K562 (cell line): ENCODE data around the gene GASK1A. TPM values are rescaled to one million over a fixed set of nuclear protein-coding genes. Genes with fewer than 3 reads are reported as not detected.

Experiments used
- ATAC-seq: fragments of 200-7000 bp; cut with Tn5 transposase; 3 replicates; pipeline ENCODE4 v1.9.1; 2020; ENCODE audit warnings: moderate library complexity
- BruUV-seq: library from RNA; stranded (reverse); fragments of 400-500 nt; replicated peaks from 2 replicates; lab custom pipeline; 2021; lab: Mats Ljungman, UMichigan
- CTCF ChIA-PET: fragments of 300-600 bp; formaldehyde crosslinking; extraction: SDS; loops from one replicate; lab custom pipeline; 2021; ENCODE audit warnings: low intra/inter-chr PET ratio; lab: Yijun Ruan, JAX
- POLR2A ChIA-PET: fragments of 300-600, 350-650 bp; sonication (Branson Sonifier 250); formaldehyde crosslinking; extraction: SDS; loops from one replicate; lab custom pipeline; 2021; ENCODE audit warnings: antibody characterized with exemption, inconsistent platforms; lab: Yijun Ruan, JAX
- DNase-seq, 4 experiments: peaks; one replicate each; pipeline versions ENCODE4 v3.0.0 to v3.0.0-alpha.2; 2011 to 2018; ENCODE audit warnings: low spot score in 3 of 4, mixed read lengths in 3 of 4; ENCODE audit errors: extremely low read depth in 1 of 4
- FAIRE-seq: peaks from 2 replicates; lab custom pipeline; 2011; peaks lifted over from hg19 to GRCh38; lab: Jason Lieb, UNC
- H2AFZ ChIP-seq: 2 replicates; pipeline ENCODE4 v1.6.0; 2011; ENCODE audit warnings: low read depth, low read length, control low read depth, inconsistent platforms
- H3K27ac ChIP-seq: fragments of 200-600 bp; 3 replicates; pipeline ENCODE4 v1.8.0; 2011; ENCODE audit warnings: low read depth, mild to moderate bottlenecking, control low read depth, inconsistent platforms, low read length, moderate library complexity, mixed read lengths; ENCODE audit errors: extremely low read depth
- H3K27me3 ChIP-seq, 2 experiments: fragments of 300-600 bp in 1 of 2; 2 replicates in 1 of 2; 3 replicates in 1 of 2; pipeline versions ENCODE4 v1.6.0 to v1.8.0; 2011; ENCODE audit warnings: inconsistent platforms in 2 of 2, low read length in 2 of 2, mild to moderate bottlenecking in 1 of 2, mixed read lengths in 1 of 2, moderate library complexity in 1 of 2; ENCODE audit not compliant: control insufficient read depth in 2 of 2, insufficient read depth in 2 of 2
- H3K36me3 ChIP-seq: fragments of 300-600 bp; 3 replicates; pipeline ENCODE4 v1.8.0; 2011; ENCODE audit warnings: mild to moderate bottlenecking, low read length, inconsistent platforms; ENCODE audit not compliant: control insufficient read depth, insufficient read depth
- H3K4me1 ChIP-seq, 2 experiments: fragments of 200-600 bp in 1 of 2; replicated peaks in 1 of 2; 2 replicates in 1 of 2; 3 replicates in 1 of 2; pipeline versions ENCODE4 v1.5.1 to v1.8.0; 2011; ENCODE audit warnings: inconsistent platforms in 2 of 2, low read length in 2 of 2, mild to moderate bottlenecking in 1 of 2, mixed read lengths in 1 of 2, moderate library complexity in 1 of 2; ENCODE audit not compliant: control insufficient read depth in 2 of 2, insufficient read depth in 2 of 2
- H3K4me2 ChIP-seq: 2 replicates; pipeline ENCODE4 v1.6.1; 2011; ENCODE audit warnings: low read length, control low read depth, inconsistent platforms, mixed read lengths; ENCODE audit not compliant: insufficient read depth
- H3K4me3 ChIP-seq: fragments of 200-600 bp; sonication (generic), shearing (Covaris generic); 2 replicates; pipeline ENCODE4 v1.5.1; 2016; ENCODE audit warnings: control low read depth, inconsistent platforms
- H3K79me2 ChIP-seq: fragments of 200-600 bp; 3 replicates; pipeline ENCODE4 v1.8.0; 2011; ENCODE audit warnings: low read length, inconsistent platforms; ENCODE audit not compliant: control insufficient read depth, insufficient read depth
- H3K9ac ChIP-seq, 2 experiments: 2 replicates each; pipeline versions ENCODE4 v1.6.0 to v1.6.1; 2011; ENCODE audit warnings: low read depth in 2 of 2, low read length in 2 of 2, control low read depth in 1 of 2, inconsistent platforms in 1 of 2, mild to moderate bottlenecking in 1 of 2, mixed read lengths in 1 of 2; ENCODE audit not compliant: insufficient read depth in 1 of 2
- H3K9me1 ChIP-seq: one replicate; pipeline ENCODE4 v1.6.0; 2011; ENCODE audit warnings: inconsistent platforms, mild to moderate bottlenecking, low read length, moderate library complexity; ENCODE audit not compliant: control insufficient read depth, insufficient read depth
- H3K9me3 ChIP-seq: replicated peaks from 2 replicates; pipeline ENCODE4 v1.5.1; 2011; ENCODE audit warnings: low read depth, low read length, inconsistent platforms; ENCODE audit not compliant: control insufficient read depth, insufficient read depth
- H4K20me1 ChIP-seq: replicated peaks from 2 replicates; pipeline ENCODE4 v1.6.1; 2011; ENCODE audit warnings: low read length, inconsistent platforms, mixed read lengths; ENCODE audit not compliant: control insufficient read depth, insufficient read depth
- BACH1 ChIP-seq: fragments of 200-800 bp; sonication (Bioruptor generic); IDR thresholded peaks from 2 replicates; pipeline ENCODE4 v1.6.1; 2016; ENCODE audit warnings: missing genetic modification characterization, missing compliant biosample characterization
- BCOR ChIP-seq: fragments of 450-650 bp; IDR thresholded peaks from 2 replicates; pipeline ENCODE4 v1.6.1; 2016
- BMI1 ChIP-seq: fragments of 150-350 bp; IDR thresholded peaks from 2 replicates; pipeline ENCODE4 v1.6.1; 2014; ENCODE audit warnings: low read length
- FOSL1 ChIP-seq: fragments of 200-800 bp; sonication (Bioruptor generic); conservative IDR thresholded peaks from 2 replicates; pipeline ENCODE4 v1.6.1; 2016; ENCODE audit warnings: missing genetic modification characterization, missing compliant biosample characterization
- IRF2 ChIP-seq: sonication (generic); formaldehyde crosslinking; IDR thresholded peaks from 2 replicates; pipeline ENCODE4 v1.8.1; 2022; ENCODE audit warnings: mild to moderate bottlenecking, missing genetic modification reagents
- KAT7 ChIP-seq: sonication (generic); formaldehyde crosslinking; IDR thresholded peaks from 2 replicates; pipeline ENCODE4 v1.8.0; 2022; ENCODE audit warnings: missing genetic modification reagents, mild to moderate bottlenecking, borderline replicate concordance
- KAT8 ChIP-seq: fragments of 450-650 bp; IDR thresholded peaks from 2 replicates; pipeline ENCODE4 v1.6.1; 2016; ENCODE audit warnings: low read depth, mild to moderate bottlenecking
- NEUROD1 ChIP-seq: fragments of 150-350 bp; IDR thresholded peaks from 2 replicates; pipeline ENCODE4 v1.6.1; 2014; ENCODE audit warnings: borderline replicate concordance, low read length, low read depth; ENCODE audit not compliant: partially characterized antibody
- PHB ChIP-seq: fragments of 250-450 bp; sonication (Bioruptor Pico); IDR thresholded peaks from 2 replicates; pipeline ENCODE4 v1.5.0; 2021
- PRDM10 ChIP-seq: fragments of 450-650 bp; IDR thresholded peaks from 2 replicates; pipeline ENCODE4 v1.6.1; 2018; ENCODE audit not compliant: partially characterized antibody
- SPI1 ChIP-seq: IDR thresholded peaks from 2 replicates; pipeline ENCODE4 v1.6.1; 2011; ENCODE audit warnings: low read depth, low read length, control low read depth, borderline replicate concordance
- SRF ChIP-seq, 2 experiments: fragments of 250-450, 450-650 bp in 1 of 2; sonication (Bioruptor Pico) in 1 of 2; sonication (generic) in 1 of 2; formaldehyde crosslinking; IDR thresholded peaks; 2 replicates each; pipeline versions ENCODE4 v1.5.0 to v1.5.1; 2020 to 2022; ENCODE audit warnings: mild to moderate bottlenecking in 1 of 2, missing genetic modification reagents in 1 of 2
- TBP ChIP-seq: optimal IDR thresholded peaks from 2 replicates; pipeline ENCODE3; 2011; ENCODE audit warnings: low read depth, low read length, improper control_type of control experiment
- ZNF586 ChIP-seq: fragments of 450-650 bp; formaldehyde crosslinking; conservative IDR thresholded peaks from 2 replicates; pipeline ENCODE4 v1.4.0; 2020; ENCODE audit warnings: mild to moderate bottlenecking, moderate library complexity
- WGBS: fragments of 100-300 bp; shearing (Covaris generic); methylation state at CpG from one replicate; pipeline ENCODE4 v1.1.6; 2016; ENCODE audit warnings: low coverage, mixed read lengths; ENCODE audit not compliant: insufficient coverage; ENCODE audit errors: missing lambda C conversion rate; 5-methylcytosine and 5-hydroxymethylcytosine counted together
- in situ Hi-C: fragments of 300-500 bp; cut with MboI; formaldehyde crosslinking; loops from 4 replicates; pipeline ENCODE4 v1.15.0; 2018; ENCODE audit warnings: inconsistent platforms, mixed read lengths
- intact Hi-C: fragments of 100-400 bp; cut with micrococcal nuclease; formaldehyde crosslinking; loops from 2 replicates; pipeline ENCODE4 v1.14.2; 2022
- polyA plus RNA-seq, 8 experiments: library from polyadenylated mRNA; depleted of rRNA in 4 of 8; stranded (reverse) in 5 of 8; unstranded in 3 of 8; fragments of >200 nt; fragmentation: Nextera tagmentation in 2 of 8; fragmentation: Illumina TruSeq in 1 of 8; extraction: Ambion mirVana in 2 of 8; extraction: Trizol in 1 of 8; gene quantifications; 2 replicates each; pipeline versions ENCODE4 v1.2.1 to v1.2.3, GENCODE V29; 2011 to 2014; ENCODE audit warnings: inconsistent platforms in 1 of 8, missing spikeins in 1 of 8
- total RNA-seq, 7 experiments: library from RNA; depleted of rRNA in 6 of 7; stranded (reverse); fragments of >200 nt in 6 of 7; fragmentation: Illumina TruSeq in 2 of 7; extraction: Trizol in 2 of 7; gene quantifications; 2 replicates each; pipeline versions ENCODE4 v1.2.1 to v1.2.3, GENCODE V29; 2011 to 2021; ENCODE audit warnings: low replicate concordance in 1 of 7

The GASK1A gene
- total and polyA plus RNA-seq, 9 of the 15 experiments (the other 6 are each of a cell fraction or from before 2014, with no cell fraction given) = 0.04 to 0.11 (median 0.05) TPM; not detected in 5

- in situ Hi-C loops = no loop called here
- Histone ChIP-seq H3K9me3 (no peaks in the 10 kb centered on the region), H3K4me3 (no peak overlapping the region), H3K9me1 (no peaks in the 10 kb centered on the region), H4K20me1 (peaks cover 60% of the 10 kb centered on the region), H3K4me2 (no peak overlapping the region), H3K4me1 (peaks cover 7 to 10% of the 10 kb centered on the region in 2 experiments; a peak in 3 of 5 replicates), H2AFZ (no peak overlapping the region), H3K27me3 (no peaks in the 10 kb centered on the region; a peak in 1 of 5 replicates), H3K36me3 (no peaks in the 10 kb centered on the region), H3K9ac (no peak overlapping the region), H3K79me2 (peaks cover 3% of the 10 kb centered on the region; the same call in 1 of the 3 replicates), H3K27ac (no peak overlapping the region)
- no peak for ATAC-seq
- CTCF ChIA-PET = no interaction called here
- FAIRE-seq = no peak
- 37% methylated on average over 8 of the region's 8 CpGs for WGBS
- POLR2A ChIA-PET = no interaction called here
- DNase-seq = no peak
- no peak for TF ChIP-seq NEUROD1
- no peak for TF ChIP-seq KAT7 (CRISPR knock-in tag)
- no peak for TF ChIP-seq PRDM10
- TF ChIP-seq ZNF586 = no peak
- no peak for TF ChIP-seq KAT8
- TF ChIP-seq PHB = no peak
- TF ChIP-seq FOSL1 (tag) = no peak
- TF ChIP-seq TBP = no peak
- TF ChIP-seq BMI1 = no peak
- no peak for TF ChIP-seq SRF (CRISPR knock-in tag; IDR thresholded peaks at IDR 0.05)
- TF ChIP-seq BACH1 (tag) = no peak
- TF ChIP-seq SPI1 = no peak
- TF ChIP-seq BCOR = no peak
- no peak for TF ChIP-seq IRF2 (CRISPR knock-in tag)
- intact Hi-C loops = no loop called here
- BruUV-seq = no TSS peak
Measured at GRCh38 chr3:43098761-43099160, 119.7 kb downstream of the GASK1A start.
